SK-N-SH treated with all-trans-retinoic acid at 6 μM for 48 hours (cell line): ENCODE data around the gene ENTPD1.

Experiments
- CSRNP3 ChIP-seq: fragments of 250-450 bp; sonication (Bioruptor Pico); IDR thresholded peaks from 2 replicates; pipeline ENCODE4 v1.5.1; 2021; ENCODE audit warnings: mild to moderate bottlenecking, moderate library complexity
- PATZ1 ChIP-seq: fragments of 250-450 bp; sonication (Bioruptor Pico); IDR thresholded peaks from 2 replicates; pipeline ENCODE4 v1.8.0; 2020; ENCODE audit warnings: mild to moderate bottlenecking, moderate library complexity, borderline replicate concordance
- SNAI2 ChIP-seq: fragments of 250-450 bp; sonication (Bioruptor Pico); IDR thresholded peaks from 2 replicates; pipeline ENCODE4 v1.5.0; 2020; ENCODE audit warnings: mild to moderate bottlenecking, moderate library complexity
- ZC3H10 ChIP-seq: fragments of 250-450 bp; sonication (Bioruptor Pico); IDR thresholded peaks from 2 replicates; pipeline ENCODE4 v1.5.1; 2021; ENCODE audit warnings: mild to moderate bottlenecking, moderate library complexity
- ZFP30 ChIP-seq: fragments of 450-650 bp; formaldehyde crosslinking; IDR thresholded peaks from 2 replicates; pipeline ENCODE4 v1.5.0; 2022; ENCODE audit warnings: mild to moderate bottlenecking, moderate library complexity

GRCh38 chr10:95909561-95909960 lies 153.6 kb downstream of the ENTPD1 start:
- TF ChIP-seq CSRNP3 (no peak), PATZ1 (CRISPR knock-in tag) (no peak), ZFP30 (no peak), ZC3H10 (CRISPR knock-in tag) (no peak), SNAI2 (CRISPR knock-in tag) (no peak)
